ENCODE measurements around the gene AGPAT3. TPM values are rescaled to one million over a fixed set of nuclear protein-coding genes. Genes with fewer than 3 reads are reported as not detected.

Gene AGPAT3
- total RNA-seq, 1 experiment from 2014 or later, result 13.0 TPM

DNA sequence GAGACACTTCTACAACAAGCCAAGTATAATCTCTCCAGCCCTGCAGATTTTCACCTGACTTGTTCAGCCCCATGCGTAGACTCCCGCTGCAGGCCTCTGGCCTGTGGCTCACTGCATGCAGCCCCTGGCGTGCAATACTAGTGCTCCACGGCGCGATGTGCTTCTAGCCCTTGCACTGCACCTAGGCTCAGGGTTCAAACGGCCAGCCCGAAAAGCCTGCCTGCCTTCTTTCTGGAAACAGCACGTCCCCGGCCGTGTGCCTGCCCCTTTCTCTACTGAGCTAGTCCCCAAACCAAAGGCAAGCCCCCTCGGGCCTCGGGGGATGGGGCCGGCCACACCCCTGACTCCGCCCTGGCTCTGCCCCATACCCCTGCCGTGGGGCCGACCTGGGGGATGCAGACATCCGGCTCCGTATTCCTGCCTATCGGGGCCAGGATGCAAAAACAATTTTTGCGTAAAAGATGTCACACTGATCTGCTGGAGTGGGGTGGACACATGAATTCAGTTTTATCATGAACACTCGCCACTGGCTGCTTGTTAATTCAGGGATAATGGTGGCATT is 120.7 kb downstream of the AGPAT3 start:
- Histone ChIP-seq H4K91ac (ENCODE audit: insufficient read length, low read depth, low read length) (no peak overlapping the region), H2AFZ (ENCODE audit: low read length) (no peak overlapping the region), H3K4me2 (ENCODE audit: insufficient read depth, insufficient read length, low read length) (peak overlapping the region; percentile 95), H3K56ac (ENCODE audit: insufficient read length, low read depth, low read length) (no peak overlapping the region), H3T11ph (ENCODE audit: low read length) (no peak overlapping the region), H3K4ac (ENCODE audit: low read depth, low read length) (no peak overlapping the region), H2BK12ac (ENCODE audit: insufficient read length, low read depth, low read length) (no peak overlapping the region), H3K79me2 (ENCODE audit: insufficient read depth, low read length) (no peaks in the 10 kb centered on the region), H2AK5ac (ENCODE audit: insufficient read length, low read length) (no peak overlapping the region), H2BK20ac (ENCODE audit: low read depth, low read length, poor library complexity, severe bottlenecking) (no peak overlapping the region), H3K23ac (ENCODE audit: insufficient read length, low read depth, low read length) (no peak overlapping the region), H3K23me2 (ENCODE audit: insufficient read length, low read depth, low read length, poor library complexity, severe bottlenecking) (peaks cover 3% of the 10 kb centered on the region), H3K27ac (ENCODE audit: insufficient read length, low read depth, low read length) (no peak overlapping the region), H2BK120ac (ENCODE audit: low read depth, low read length, poor library complexity, severe bottlenecking) (no peak overlapping the region), H3K18ac (ENCODE audit: insufficient read length, low read depth, low read length) (no peak overlapping the region), H3K79me1 (ENCODE audit: insufficient read depth, low read depth, low read length, poor library complexity, severe bottlenecking) (no peaks in the 10 kb centered on the region), H4K20me1 (ENCODE audit: control insufficient read depth, insufficient read depth, insufficient read length) (no peaks in the 10 kb centered on the region), H3K27me3 (ENCODE audit: insufficient read depth, low read length) (no peaks in the 10 kb centered on the region), H4K8ac (replicated peaks; ENCODE audit: insufficient read length, low read depth, low read length) (peak overlapping the region; percentile 51), H4K5ac (ENCODE audit: insufficient read length, low read depth, low read length) (peak overlapping the region; percentile 34), H2BK15ac (ENCODE audit: low read depth, low read length) (peak overlapping the region; percentile 83; the same call in 1 of the 2 replicates), H3K4me1 (ENCODE audit: insufficient read depth, low read length) (no peaks in the 10 kb centered on the region; the same call in 1 of the 2 replicates), H3K9ac (ENCODE audit: extremely low read depth, insufficient read length, low read length) (no peak overlapping the region), H3K9me3 (ENCODE audit: control insufficient read depth, low read depth, low read length) (no peaks in the 10 kb centered on the region), H3K14ac (ENCODE audit: insufficient read depth, low read length) (peak overlapping the region; percentile 65; the same call in 1 of the 2 replicates), H2BK5ac (ENCODE audit: insufficient read length, low read length) (no peak overlapping the region)
- WGBS (ENCODE audit: extremely low coverage, insufficient read length, low lambda C conversion rate), result no CpG with 5 or more reads among the region's 22 CpGs
- peak overlapping the region in 1 of 3 experiments; percentile 43; a peak in 3 of 7 replicates for H3K27ac Mint-ChIP-seq
- no peaks in the 10 kb centered on the region for H3K9me3 Mint-ChIP-seq
- H3K4me1 Mint-ChIP-seq, result peaks cover 20 to 24% of the 10 kb centered on the region in 2 experiments
- no peaks in the 10 kb centered on the region for H3K27me3 Mint-ChIP-seq (ENCODE audit: low read depth)
- TF ChIP-seq, protein P1, sequence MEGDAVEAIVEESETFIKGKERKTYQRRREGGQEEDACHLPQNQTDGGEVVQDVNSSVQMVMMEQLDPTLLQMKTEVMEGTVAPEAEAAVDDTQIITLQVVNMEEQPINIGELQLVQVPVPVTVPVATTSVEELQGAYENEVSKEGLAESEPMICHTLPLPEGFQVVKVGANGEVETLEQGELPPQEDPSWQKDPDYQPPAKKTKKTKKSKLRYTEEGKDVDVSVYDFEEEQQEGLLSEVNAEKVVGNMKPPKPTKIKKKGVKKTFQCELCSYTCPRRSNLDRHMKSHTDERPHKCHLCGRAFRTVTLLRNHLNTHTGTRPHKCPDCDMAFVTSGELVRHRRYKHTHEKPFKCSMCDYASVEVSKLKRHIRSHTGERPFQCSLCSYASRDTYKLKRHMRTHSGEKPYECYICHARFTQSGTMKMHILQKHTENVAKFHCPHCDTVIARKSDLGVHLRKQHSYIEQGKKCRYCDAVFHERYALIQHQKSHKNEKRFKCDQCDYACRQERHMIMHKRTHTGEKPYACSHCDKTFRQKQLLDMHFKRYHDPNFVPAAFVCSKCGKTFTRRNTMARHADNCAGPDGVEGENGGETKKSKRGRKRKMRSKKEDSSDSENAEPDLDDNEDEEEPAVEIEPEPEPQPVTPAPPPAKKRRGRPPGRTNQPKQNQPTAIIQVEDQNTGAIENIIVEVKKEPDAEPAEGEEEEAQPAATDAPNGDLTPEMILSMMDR (conservative IDR thresholded peaks at IDR 0.05), result no peak
- no peaks in the 10 kb centered on the region for H3K36me3 Mint-ChIP-seq (ENCODE audit: insufficient read depth in 1 of 3, low read depth in 3 of 3)
- peak overlapping the region in 1 of 2 experiments; percentile 68; a peak in 4 of 5 replicates for H3K4me3 Mint-ChIP-seq
- peak; percentile 77 for DNase-seq
